ENCODE measurements around the gene WRAP73.

Gene WRAP73

GRCh38 chr1:3649342-3650247, at the start of gene WRAP73:
WRAP73 (minus strand) TSS chr1:3650103; CDS start chr1:3649999, 104 bp downstream.
- DNase-seq (ENCODE audit: low spot score) = peak; percentile 93

GRCh38 chr1:3699596-3699995, 49.7 kb upstream of the WRAP73 start:
- DNase-seq (ENCODE audit: low spot score) = no peak

- no peak for DNase-seq (ENCODE audit: low spot score)
Measured at GRCh38 chr1:3698660-3699408, 48.9 kb upstream of the WRAP73 start.

DNA sequence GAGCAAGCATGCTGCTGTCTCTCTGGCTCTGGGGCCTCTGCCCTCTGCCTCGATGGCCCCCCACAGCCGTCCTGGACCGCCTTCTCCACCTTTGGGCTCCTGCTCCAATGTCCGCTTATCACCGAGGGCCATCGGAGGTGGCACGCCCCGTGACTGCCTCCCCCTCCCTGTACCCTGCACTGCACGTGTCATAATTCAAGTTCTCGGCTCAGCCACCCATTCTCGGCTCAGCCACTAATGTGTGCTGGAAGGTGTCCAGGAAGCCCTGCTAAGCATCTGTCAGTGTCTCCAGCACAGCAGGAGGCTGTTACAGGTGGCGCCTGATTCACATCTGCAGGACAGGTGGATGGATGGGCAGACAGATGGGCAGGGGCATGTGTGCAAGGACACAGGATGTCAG, 47.9 kb upstream of the WRAP73 start:
- DNase-seq (ENCODE audit: low spot score) = no peak

- no peak for DNase-seq (ENCODE audit: low spot score)
Measured at GRCh38 chr1:3697104-3697503, 47.2 kb upstream of the WRAP73 start.

GRCh38 chr1:3696689-3697088, 46.8 kb upstream of the WRAP73 start:
- no peak for DNase-seq (ENCODE audit: low spot score)

- DNase-seq (ENCODE audit: low spot score) = no peak
Measured at GRCh38 chr1:3695326-3696217, 45.7 kb upstream of the WRAP73 start.

DNA sequence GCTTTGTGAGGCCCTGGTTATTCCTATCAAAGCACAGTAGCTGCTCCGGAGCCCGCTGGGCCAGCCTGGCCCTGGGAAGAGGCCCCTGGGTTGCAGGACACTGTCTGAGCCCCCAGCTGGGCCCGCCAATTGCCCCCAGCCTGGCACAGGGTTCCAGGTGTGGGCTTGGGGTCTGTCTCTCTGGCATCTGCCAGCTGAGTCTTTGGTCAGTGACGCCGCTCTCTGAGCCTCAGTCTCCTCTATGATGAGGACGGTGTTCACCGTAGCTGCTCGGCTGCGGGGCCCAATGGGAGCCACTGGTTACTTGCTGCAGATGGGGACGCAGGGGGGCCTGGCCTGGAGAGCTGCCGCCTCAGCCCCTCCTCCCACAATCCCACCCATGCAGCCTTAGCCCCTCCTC, 43.4 kb upstream of the WRAP73 start:
- no peak for DNase-seq (ENCODE audit: low spot score)

DNA sequence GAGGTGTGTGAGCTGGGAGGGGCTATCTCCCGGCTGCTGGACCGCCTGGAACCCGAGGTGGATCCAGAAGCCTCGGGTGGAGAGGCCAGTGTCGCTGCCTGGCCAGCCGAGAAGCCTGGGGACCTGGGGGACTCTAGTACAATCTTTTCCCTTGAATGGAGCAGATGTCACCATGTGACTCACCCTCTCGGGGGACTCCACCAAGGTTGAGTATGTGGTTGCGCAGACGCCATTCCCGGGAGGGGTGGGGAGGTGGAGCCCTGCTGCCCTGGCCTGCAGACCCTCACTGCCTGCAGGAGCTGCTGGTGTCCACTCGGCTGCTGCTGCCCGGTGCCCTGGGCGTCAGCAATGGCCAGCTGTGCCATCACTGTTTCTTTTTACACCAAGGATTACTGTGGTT, 42.7 kb upstream of the WRAP73 start:
- no peak for DNase-seq (ENCODE audit: low spot score)

DNA sequence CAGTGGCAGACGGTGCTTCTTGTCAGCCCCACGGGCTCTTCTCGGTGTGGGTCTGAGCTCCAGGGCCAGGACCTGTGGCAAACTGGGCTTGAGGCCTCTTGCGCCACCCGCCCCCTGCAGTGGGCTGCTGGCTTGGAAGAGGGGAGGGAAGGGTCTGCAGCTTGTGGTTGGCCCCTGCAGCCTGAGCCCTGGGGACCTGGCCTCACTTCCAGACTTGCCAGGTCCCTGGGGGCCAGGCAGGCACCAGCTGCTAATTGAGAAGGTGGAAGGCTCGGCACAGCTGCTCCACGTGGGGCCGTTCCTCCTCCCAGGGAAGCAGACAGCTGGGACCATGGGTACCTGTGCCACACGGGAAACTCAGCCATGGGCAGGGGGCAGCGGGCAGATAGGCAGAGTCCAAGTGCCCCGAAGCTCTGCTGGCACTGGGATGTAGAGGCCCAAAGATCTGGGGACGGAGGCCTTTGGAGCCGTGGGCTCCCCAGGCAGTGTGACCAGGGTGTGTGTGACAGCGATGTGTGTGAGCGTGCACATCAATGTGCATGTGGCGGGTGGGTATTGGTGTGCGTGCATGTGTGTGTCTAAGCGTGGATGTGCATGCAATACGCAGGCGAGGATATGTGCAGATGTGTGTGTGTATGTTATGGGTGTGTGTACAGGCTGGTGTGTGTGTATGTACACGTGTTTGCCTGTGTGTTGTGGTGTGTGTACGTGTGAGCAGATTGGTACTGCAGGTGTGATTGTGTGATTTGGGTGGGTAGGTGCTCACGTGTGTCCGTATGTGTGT, 41.7 kb upstream of the WRAP73 start:
- DNase-seq (ENCODE audit: low spot score) = no peak

DNA sequence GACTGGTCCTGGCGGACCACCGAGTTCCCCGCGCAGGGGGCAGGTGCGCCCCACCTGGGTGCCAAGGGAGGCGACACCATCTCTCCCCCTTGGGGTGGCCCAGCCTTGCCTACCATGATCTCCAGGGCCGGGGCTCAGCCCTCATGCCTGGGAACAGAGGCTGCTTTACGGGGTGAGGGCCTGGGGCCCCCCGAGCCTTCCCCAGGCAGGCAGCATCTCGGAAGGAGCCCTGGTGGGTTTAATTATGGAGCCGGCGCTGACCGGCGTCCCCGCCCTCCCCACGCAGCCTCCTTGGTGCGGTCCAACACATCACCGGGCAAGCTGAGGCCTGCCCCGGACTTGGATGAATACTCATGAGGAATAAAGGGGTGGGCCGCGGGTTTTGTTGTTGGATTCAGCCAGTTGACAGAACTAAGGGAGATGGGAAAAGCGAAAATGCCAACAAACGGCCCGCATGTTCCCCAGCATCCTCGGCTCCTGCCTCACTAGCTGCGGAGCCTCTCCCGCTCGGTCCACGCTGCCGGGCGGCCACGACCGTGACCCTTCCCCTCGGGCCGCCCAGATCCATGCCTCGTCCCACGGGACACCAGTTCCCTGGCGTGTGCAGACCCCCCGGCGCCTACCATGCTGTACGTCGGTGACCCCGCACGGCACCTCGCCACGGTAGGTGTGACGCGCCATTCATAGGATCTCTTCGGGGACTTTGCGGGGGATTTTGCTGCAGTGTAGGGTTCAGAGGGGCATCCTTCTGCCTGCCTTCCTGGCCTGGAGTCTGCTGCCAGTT, 40.6 kb upstream of the WRAP73 start:
- DNase-seq (ENCODE audit: low spot score) = no peak

DNA sequence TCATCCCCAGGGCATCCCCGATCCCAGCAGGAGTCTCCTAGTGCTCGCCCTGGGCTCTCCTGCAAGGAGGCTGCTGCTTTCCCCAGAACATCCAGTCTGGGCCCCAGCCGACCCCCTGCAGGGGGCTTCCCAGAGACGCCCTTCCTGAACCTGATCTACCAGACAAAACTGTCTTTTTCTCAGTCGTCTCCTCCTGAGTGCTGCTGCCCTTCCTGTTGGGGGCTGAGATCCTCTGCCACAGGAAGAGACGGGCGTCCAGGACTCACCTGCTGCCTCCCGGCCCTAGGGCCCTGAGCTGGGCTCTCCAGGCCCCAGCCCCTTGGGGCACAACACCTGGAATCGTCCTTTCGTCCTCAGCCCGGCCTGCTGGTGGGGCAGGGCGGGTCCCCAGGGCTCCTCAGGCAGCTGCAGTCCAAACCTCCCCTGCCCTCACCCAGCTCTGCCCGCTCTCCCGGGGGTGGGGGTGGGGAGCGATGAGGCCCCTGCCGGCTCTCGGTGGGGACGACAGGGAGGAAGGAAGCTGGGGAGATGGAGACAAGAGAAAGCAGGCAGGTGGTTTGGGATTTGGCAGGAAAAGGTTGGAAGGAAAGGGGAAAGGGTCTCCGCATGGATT, 39.3 kb upstream of the WRAP73 start:
- DNase-seq (ENCODE audit: low spot score) = no peak

DNA sequence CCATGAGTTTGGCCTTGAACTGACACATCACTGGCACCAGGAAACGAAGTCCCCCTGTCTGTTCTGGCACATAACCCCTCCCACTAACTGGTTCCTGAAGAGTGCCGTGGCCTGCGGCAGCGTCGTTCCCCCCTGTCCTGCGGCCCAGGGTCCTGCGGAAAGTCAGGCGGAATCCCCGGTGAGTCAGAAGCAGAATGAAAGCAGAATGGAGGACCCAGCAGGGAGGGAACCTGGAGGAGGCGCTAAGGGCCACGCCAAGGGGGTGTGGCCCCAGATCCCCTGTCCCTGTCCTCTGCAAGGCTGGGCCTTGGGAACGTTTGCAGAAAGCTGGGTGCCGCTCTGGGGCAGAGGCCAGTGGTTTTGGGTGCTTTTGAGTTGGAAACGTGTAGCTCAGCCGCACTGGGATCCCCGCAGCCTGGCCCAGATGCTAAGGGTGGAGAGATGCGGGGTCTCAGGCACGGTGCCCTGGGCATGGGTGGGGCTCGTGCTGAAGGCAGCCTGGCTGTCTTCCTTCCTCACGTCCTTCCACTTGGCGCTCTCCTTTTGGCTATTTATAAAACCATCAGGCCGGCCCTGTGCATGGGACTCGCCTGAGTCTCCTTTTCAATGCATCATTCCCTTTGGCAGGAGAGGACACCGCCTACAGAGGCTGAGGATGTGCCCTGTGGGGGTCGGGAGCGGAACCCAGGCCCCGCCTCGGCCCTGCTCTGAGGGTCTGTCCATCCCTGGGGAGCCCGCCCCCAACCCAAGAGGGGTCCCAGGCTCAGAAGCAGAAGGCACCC, 38.6 kb upstream of the WRAP73 start:
- DNase-seq (ENCODE audit: low spot score) = no peak

- DNase-seq (ENCODE audit: low spot score) = no peak
Measured at GRCh38 chr1:3687504-3687903, 37.6 kb upstream of the WRAP73 start.

GRCh38 chr1:3685906-3686305, 36.0 kb upstream of the WRAP73 start:
- DNase-seq (ENCODE audit: low spot score) = no peak

- no peak for DNase-seq (ENCODE audit: low spot score)
Measured at GRCh38 chr1:3685222-3685621, 35.3 kb upstream of the WRAP73 start.

GRCh38 chr1:3683992-3684391, 34.1 kb upstream of the WRAP73 start:
- DNase-seq (ENCODE audit: low spot score) = no peak

DNA sequence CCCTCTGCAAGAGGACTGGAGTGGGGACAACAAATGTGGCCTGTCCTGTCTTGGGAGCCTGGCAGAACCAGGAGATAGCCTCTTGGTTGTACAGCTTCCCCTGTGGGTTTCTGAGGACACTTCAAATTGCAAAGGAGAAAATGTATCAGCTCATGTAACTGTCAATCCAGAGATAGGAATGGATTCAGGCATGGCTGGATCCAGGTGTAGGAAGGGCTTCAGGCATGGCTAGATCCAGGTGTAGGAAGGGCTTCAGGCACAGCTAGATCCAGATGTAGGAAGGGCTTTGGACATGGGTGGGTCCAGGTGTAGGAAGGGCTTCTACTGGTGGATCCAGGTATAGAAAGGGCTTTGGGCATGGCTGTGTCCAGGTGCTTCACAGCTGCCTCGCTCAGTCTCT, 33.3 kb upstream of the WRAP73 start:
- no peak for DNase-seq (ENCODE audit: low spot score)

Data from activated CD4-positive, alpha-beta T cell treated with anti-CD3 and anti-CD28 coated beads, Interleukin-2, Interleukin-4, amounts not matched to agents 100 ng/mL and 50 ng/mL, durations not matched to agents 16 hours and 8 hours (primary cell).